ENCODE measurements around the gene FAM110C. TPM values are rescaled to one million over a fixed set of nuclear protein-coding genes. Genes with fewer than 3 reads are reported as not detected.

The FAM110C gene
- polyA plus RNA-seq, 1 donor from 2014 or later = 0.21 TPM

DNA sequence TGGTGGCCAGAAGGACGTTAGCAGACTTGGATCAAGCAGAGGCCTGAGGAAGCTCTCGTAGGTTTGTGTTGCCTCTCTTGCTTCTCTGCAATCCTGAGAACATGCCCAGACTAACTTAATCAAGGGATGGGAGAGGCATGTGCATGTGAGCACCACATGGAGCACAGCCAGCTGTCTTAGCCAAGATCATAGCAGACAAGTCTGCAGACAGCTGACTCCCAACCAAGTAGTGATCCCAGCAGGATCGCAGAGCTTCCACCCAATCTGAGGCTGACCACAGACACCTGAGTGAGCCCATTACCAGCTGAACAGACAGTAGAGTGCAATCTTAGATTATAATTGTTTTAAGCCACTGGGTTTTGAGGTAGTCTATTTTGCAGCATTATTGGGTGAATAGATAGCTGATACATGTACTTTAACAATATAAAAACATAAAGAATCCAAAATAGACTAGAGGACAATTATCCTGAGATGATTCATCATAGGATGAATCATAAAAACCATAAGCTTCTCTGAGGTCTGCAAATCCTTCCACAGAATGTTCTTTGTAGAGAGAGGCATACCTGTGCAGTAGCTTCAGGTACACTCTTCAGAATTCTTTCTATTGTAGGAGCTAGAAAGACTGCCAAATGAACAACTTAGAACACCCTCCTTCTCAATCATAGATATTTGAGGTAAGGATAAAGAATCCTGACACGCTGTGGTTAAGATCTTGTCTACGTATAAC lies 25.2 kb upstream of the FAM110C start:
- H3K27ac ChIP-seq (ENCODE audit: low read length) = no peak overlapping the region
- TF ChIP-seq EP300 (conservative IDR thresholded peaks at IDR 0.05; ENCODE audit: poor library complexity, severe bottlenecking) (no peak), POLR2AphosphoS5 (IDR thresholded peaks at IDR 0.05) (no peak), MXI1 (conservative IDR thresholded peaks at IDR 0.05; ENCODE audit: poor library complexity, severe bottlenecking) (no peak), EZH2 (IDR thresholded peaks at IDR 0.05; ENCODE audit: borderline replicate concordance, insufficient read depth, low read length, poor library complexity, severe bottlenecking) (no peak), TAF1 (IDR thresholded peaks at IDR 0.05; ENCODE audit: low read depth) (no peak), SMC3 (conservative IDR thresholded peaks at IDR 0.05; ENCODE audit: poor library complexity) (no peak), RAD21 (conservative IDR thresholded peaks at IDR 0.05) (no peak)
- TF ChIP-seq, protein P1, sequence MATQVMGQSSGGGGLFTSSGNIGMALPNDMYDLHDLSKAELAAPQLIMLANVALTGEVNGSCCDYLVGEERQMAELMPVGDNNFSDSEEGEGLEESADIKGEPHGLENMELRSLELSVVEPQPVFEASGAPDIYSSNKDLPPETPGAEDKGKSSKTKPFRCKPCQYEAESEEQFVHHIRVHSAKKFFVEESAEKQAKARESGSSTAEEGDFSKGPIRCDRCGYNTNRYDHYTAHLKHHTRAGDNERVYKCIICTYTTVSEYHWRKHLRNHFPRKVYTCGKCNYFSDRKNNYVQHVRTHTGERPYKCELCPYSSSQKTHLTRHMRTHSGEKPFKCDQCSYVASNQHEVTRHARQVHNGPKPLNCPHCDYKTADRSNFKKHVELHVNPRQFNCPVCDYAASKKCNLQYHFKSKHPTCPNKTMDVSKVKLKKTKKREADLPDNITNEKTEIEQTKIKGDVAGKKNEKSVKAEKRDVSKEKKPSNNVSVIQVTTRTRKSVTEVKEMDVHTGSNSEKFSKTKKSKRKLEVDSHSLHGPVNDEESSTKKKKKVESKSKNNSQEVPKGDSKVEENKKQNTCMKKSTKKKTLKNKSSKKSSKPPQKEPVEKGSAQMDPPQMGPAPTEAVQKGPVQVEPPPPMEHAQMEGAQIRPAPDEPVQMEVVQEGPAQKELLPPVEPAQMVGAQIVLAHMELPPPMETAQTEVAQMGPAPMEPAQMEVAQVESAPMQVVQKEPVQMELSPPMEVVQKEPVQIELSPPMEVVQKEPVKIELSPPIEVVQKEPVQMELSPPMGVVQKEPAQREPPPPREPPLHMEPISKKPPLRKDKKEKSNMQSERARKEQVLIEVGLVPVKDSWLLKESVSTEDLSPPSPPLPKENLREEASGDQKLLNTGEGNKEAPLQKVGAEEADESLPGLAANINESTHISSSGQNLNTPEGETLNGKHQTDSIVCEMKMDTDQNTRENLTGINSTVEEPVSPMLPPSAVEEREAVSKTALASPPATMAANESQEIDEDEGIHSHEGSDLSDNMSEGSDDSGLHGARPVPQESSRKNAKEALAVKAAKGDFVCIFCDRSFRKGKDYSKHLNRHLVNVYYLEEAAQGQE (IDR thresholded peaks at IDR 0.05; ENCODE audit: borderline replicate concordance) = no peak
- TF ChIP-seq, protein P2, sequence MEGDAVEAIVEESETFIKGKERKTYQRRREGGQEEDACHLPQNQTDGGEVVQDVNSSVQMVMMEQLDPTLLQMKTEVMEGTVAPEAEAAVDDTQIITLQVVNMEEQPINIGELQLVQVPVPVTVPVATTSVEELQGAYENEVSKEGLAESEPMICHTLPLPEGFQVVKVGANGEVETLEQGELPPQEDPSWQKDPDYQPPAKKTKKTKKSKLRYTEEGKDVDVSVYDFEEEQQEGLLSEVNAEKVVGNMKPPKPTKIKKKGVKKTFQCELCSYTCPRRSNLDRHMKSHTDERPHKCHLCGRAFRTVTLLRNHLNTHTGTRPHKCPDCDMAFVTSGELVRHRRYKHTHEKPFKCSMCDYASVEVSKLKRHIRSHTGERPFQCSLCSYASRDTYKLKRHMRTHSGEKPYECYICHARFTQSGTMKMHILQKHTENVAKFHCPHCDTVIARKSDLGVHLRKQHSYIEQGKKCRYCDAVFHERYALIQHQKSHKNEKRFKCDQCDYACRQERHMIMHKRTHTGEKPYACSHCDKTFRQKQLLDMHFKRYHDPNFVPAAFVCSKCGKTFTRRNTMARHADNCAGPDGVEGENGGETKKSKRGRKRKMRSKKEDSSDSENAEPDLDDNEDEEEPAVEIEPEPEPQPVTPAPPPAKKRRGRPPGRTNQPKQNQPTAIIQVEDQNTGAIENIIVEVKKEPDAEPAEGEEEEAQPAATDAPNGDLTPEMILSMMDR (IDR thresholded peaks at IDR 0.05; ENCODE audit: poor library complexity, severe bottlenecking) = no peak

DNA sequence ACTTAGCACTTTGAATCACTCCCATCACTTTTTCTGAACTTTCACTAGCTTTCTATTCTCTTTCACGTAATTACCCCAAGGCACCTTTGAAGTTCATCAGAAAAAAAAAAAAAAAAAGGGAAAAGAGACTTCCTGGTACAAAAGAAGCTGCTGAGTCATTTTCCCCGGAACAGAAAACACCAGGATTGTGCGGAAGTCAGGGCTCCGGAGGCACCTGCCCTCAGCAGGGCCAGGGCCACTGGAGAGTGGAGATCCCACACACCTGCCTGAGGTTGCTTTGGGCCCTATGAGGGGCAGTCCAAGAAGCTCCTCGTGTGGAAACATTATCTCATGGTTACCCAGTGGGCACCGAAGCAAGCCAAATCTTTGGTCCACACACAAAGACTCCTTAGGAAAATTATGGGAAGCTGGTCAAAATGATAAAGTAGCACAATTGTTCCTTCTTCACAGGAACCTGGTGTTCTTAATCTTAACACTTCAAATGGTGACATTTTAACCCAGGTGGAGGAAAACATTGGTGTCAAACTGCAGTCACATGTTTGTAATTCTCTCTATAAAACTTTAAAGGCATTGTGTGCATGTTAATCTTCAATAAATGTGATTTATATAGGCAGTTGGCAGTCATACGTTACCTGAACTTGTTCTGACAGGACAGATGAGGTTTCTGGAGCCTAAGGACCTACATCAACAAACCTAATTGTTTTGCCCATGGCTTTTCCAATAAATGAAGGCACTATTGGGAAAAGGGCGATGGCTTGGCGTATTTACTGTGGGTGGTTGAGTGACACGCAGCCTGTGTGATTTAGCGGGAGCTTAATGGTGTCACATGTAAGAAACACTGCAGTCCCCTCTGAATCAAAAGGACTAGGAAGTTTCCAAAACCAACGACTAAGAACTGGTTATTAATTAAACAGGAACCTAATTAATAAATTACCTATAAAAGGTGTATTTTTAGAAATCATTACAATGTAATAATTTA lies 23.4 kb upstream of the FAM110C start:
- Histone ChIP-seq H3K4me3 (ENCODE audit: low read length) (no peak overlapping the region), H3K4me2 (ENCODE audit: low read length) (no peak overlapping the region), H3K27ac (ENCODE audit: low read length) (no peak overlapping the region), H4K20me1 (ENCODE audit: insufficient read depth) (no peaks in the 10 kb centered on the region), H3K27me3 (ENCODE audit: insufficient read depth, low read depth, low read length) (no peaks in the 10 kb centered on the region), H2AFZ (ENCODE audit: low read depth, low read length) (no peak overlapping the region), H3K79me2 (replicated peaks; ENCODE audit: insufficient read depth, low read length) (no peaks in the 10 kb centered on the region), H3K9me2 (ENCODE audit: insufficient read depth, low read length) (no peaks in the 10 kb centered on the region), H3K36me3 (ENCODE audit: insufficient read depth, low read length) (no peaks in the 10 kb centered on the region), H3K9ac (ENCODE audit: low read length) (no peak overlapping the region), H3K9me3 (ENCODE audit: low read length) (no peaks in the 10 kb centered on the region), H3F3A (ENCODE audit: insufficient read depth, low read length, poor library complexity, severe bottlenecking) (no peaks in the 10 kb centered on the region)
- TF ChIP-seq EZH2 (IDR thresholded peaks at IDR 0.05; ENCODE audit: borderline replicate concordance, insufficient read depth, low read length, poor library complexity, severe bottlenecking) (no peak), EP300 (conservative IDR thresholded peaks at IDR 0.05; ENCODE audit: poor library complexity, severe bottlenecking) (no peak), TAF1 (IDR thresholded peaks at IDR 0.05; ENCODE audit: low read depth) (no peak), SMC3 (conservative IDR thresholded peaks at IDR 0.05; ENCODE audit: poor library complexity) (no peak), MXI1 (conservative IDR thresholded peaks at IDR 0.05; ENCODE audit: poor library complexity, severe bottlenecking) (no peak), RAD21 (conservative IDR thresholded peaks at IDR 0.05) (no peak)
- TF ChIP-seq, protein P1 (IDR thresholded peaks at IDR 0.05; ENCODE audit: borderline replicate concordance) = no peak
- TF ChIP-seq, protein P2 (IDR thresholded peaks at IDR 0.05; ENCODE audit: poor library complexity, severe bottlenecking) = no peak

More for the DNA sequence above, 25.2 kb upstream of the FAM110C start:
- Histone ChIP-seq H3K4me3 (ENCODE audit: low read length) (no peak overlapping the region), H3K9me2 (ENCODE audit: insufficient read depth, low read length) (no peaks in the 10 kb centered on the region), H3K9ac (ENCODE audit: low read length) (no peak overlapping the region), H4K20me1 (ENCODE audit: insufficient read depth) (no peaks in the 10 kb centered on the region), H3K27me3 (ENCODE audit: insufficient read depth, low read depth, low read length) (no peaks in the 10 kb centered on the region), H3F3A (ENCODE audit: insufficient read depth, low read length, poor library complexity, severe bottlenecking) (no peaks in the 10 kb centered on the region), H3K79me2 (replicated peaks; ENCODE audit: insufficient read depth, low read length) (no peaks in the 10 kb centered on the region), H2AFZ (ENCODE audit: low read depth, low read length) (no peak overlapping the region), H3K9me3 (ENCODE audit: low read length) (no peaks in the 10 kb centered on the region), H3K4me2 (ENCODE audit: low read length) (no peak overlapping the region), H3K36me3 (ENCODE audit: insufficient read depth, low read length) (no peaks in the 10 kb centered on the region)

Measured in neural cell (in vitro differentiated cells).